ENCODE measurements around the gene DENND1A. TPM values are rescaled to one million over a fixed set of nuclear protein-coding genes. Genes with fewer than 3 reads are reported as not detected.

DENND1A gene
- total and polyA plus RNA-seq, 2 experiments from 2014 or later: 13.1 to 28.7 TPM

DNA sequence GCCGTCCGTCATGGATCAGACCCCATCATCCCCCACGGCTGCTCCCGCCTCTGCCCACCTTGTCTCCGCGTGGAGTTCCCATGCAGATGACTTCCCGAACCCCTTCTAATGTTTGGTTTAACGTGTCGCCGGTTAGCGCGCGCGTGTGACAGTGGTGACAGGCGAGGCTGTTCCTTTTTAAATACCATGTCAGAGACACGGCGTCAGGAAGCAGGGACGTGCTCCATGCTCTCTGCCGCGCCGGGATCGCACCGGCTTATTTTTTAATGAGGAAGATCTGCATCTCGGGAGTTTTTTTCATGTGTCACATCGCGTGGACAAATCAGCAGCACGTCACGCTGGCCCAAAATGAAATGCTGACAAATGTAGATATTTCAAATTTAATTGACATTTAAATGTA, 538.0 kb downstream of the DENND1A start:
- H3K4me1 Mint-ChIP-seq: peaks cover 20% of the 10 kb centered on the region

DNA sequence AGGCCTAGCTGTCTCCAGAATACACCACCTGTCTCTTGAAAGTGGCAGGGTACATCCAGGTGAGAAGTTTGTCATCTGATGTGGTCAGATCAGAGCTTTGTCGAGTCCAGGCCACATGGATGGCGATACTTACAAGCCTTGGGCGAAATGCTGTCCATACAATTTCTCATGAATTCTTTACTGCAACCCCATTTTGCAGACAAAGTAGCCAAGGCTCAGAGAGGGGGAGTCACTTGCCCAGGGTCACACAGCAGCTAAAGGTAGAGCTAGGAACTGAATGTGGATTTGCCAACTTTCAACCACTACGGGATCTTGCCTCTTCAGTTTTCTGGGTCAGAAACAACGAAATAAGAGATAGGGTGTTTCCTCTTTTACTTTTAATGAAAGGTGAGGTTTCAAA, 538.7 kb downstream of the DENND1A start:
- Mint-ChIP-seq H3K27ac (no peak overlapping the region), H3K4me1 (peaks cover 20% of the 10 kb centered on the region), H3K9me3 (peaks cover 3% of the 10 kb centered on the region; the same call in 1 of the 3 replicates), H3K36me3 (ENCODE audit: low read depth) (no peaks in the 10 kb centered on the region), H3K4me3 (no peak overlapping the region), H3K27me3 (ENCODE audit: insufficient read depth, low read depth, poor library complexity) (peaks cover 16% of the 10 kb centered on the region)
- no peaks in the 10 kb centered on the region for H3K36me3 ChIP-seq (ENCODE audit: insufficient read depth)
- TF ChIP-seq, protein P1, sequence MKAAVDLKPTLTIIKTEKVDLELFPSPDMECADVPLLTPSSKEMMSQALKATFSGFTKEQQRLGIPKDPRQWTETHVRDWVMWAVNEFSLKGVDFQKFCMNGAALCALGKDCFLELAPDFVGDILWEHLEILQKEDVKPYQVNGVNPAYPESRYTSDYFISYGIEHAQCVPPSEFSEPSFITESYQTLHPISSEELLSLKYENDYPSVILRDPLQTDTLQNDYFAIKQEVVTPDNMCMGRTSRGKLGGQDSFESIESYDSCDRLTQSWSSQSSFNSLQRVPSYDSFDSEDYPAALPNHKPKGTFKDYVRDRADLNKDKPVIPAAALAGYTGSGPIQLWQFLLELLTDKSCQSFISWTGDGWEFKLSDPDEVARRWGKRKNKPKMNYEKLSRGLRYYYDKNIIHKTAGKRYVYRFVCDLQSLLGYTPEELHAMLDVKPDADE (IDR thresholded peaks at IDR 0.05): no peak
- TF ChIP-seq POLR2AphosphoS5 (IDR thresholded peaks at IDR 0.05; ENCODE audit: low read depth) (no peak), CREB1 (CRISPR knock-in tag; IDR thresholded peaks at IDR 0.05; ENCODE audit: low read depth) (no peak), NANOG (IDR thresholded peaks at IDR 0.05; ENCODE audit: borderline replicate concordance) (no peak), ZNF331 (CRISPR knock-in tag; IDR thresholded peaks at IDR 0.05; ENCODE audit: low read depth) (no peak), STAT1 (IDR thresholded peaks at IDR 0.05; ENCODE audit: unreplicated experiment) (no peak), EZH2 (IDR thresholded peaks at IDR 0.05; ENCODE audit: low read depth, unreplicated experiment) (no peak), EZH2phosphoT487 (IDR thresholded peaks at IDR 0.05; ENCODE audit: unreplicated experiment) (no peak), JUNB (IDR thresholded peaks at IDR 0.05; ENCODE audit: unreplicated experiment) (no peak), ZNF114 (CRISPR knock-in tag; IDR thresholded peaks at IDR 0.05) (no peak)
- TF ChIP-seq, protein P2, sequence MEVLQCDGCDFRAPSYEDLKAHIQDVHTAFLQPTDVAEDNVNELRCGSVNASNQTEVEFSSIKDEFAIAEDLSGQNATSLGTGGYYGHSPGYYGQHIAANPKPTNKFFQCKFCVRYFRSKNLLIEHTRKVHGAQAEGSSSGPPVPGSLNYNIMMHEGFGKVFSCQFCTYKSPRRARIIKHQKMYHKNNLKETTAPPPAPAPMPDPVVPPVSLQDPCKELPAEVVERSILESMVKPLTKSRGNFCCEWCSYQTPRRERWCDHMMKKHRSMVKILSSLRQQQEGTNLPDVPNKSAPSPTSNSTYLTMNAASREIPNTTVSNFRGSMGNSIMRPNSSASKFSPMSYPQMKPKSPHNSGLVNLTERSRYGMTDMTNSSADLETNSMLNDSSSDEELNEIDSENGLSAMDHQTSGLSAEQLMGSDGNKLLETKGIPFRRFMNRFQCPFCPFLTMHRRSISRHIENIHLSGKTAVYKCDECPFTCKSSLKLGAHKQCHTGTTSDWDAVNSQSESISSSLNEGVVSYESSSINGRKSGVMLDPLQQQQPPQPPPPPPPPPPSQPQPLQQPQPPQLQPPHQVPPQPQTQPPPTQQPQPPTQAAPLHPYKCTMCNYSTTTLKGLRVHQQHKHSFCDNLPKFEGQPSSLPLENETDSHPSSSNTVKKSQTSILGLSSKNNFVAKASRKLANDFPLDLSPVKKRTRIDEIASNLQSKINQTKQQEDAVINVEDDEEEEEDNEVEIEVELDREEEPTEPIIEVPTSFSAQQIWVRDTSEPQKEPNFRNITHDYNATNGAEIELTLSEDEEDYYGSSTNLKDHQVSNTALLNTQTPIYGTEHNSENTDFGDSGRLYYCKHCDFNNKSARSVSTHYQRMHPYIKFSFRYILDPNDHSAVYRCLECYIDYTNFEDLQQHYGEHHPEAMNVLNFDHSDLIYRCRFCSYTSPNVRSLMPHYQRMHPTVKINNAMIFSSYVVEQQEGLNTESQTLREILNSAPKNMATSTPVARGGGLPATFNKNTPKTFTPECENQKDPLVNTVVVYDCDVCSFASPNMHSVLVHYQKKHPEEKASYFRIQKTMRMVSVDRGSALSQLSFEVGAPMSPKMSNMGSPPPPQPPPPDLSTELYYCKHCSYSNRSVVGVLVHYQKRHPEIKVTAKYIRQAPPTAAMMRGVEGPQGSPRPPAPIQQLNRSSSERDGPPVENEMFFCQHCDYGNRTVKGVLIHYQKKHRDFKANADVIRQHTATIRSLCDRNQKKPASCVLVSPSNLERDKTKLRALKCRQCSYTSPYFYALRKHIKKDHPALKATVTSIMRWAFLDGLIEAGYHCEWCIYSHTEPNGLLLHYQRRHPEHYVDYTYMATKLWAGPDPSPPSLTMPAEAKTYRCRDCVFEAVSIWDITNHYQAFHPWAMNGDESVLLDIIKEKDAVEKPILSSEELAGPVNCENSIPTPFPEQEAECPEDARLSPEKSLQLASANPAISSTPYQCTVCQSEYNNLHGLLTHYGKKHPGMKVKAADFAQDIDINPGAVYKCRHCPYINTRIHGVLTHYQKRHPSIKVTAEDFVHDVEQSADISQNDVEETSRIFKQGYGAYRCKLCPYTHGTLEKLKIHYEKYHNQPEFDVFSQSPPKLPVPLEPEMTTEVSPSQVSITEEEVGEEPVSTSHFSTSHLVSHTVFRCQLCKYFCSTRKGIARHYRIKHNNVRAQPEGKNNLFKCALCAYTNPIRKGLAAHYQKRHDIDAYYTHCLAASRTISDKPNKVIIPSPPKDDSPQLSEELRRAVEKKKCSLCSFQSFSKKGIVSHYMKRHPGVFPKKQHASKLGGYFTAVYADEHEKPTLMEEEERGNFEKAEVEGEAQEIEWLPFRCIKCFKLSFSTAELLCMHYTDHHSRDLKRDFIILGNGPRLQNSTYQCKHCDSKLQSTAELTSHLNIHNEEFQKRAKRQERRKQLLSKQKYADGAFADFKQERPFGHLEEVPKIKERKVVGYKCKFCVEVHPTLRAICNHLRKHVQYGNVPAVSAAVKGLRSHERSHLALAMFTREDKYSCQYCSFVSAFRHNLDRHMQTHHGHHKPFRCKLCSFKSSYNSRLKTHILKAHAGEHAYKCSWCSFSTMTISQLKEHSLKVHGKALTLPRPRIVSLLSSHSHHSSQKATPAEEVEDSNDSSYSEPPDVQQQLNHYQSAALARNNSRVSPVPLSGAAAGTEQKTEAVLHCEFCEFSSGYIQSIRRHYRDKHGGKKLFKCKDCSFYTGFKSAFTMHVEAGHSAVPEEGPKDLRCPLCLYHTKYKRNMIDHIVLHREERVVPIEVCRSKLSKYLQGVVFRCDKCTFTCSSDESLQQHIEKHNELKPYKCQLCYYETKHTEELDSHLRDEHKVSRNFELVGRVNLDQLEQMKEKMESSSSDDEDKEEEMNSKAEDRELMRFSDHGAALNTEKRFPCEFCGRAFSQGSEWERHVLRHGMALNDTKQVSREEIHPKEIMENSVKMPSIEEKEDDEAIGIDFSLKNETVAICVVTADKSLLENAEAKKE (CRISPR knock-in tag; IDR thresholded peaks at IDR 0.05): no peak
- TF ChIP-seq, protein P3, sequence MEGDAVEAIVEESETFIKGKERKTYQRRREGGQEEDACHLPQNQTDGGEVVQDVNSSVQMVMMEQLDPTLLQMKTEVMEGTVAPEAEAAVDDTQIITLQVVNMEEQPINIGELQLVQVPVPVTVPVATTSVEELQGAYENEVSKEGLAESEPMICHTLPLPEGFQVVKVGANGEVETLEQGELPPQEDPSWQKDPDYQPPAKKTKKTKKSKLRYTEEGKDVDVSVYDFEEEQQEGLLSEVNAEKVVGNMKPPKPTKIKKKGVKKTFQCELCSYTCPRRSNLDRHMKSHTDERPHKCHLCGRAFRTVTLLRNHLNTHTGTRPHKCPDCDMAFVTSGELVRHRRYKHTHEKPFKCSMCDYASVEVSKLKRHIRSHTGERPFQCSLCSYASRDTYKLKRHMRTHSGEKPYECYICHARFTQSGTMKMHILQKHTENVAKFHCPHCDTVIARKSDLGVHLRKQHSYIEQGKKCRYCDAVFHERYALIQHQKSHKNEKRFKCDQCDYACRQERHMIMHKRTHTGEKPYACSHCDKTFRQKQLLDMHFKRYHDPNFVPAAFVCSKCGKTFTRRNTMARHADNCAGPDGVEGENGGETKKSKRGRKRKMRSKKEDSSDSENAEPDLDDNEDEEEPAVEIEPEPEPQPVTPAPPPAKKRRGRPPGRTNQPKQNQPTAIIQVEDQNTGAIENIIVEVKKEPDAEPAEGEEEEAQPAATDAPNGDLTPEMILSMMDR (conservative IDR thresholded peaks at IDR 0.05; ENCODE audit: low read depth in 2 of 2): no peak
- no peaks in the 10 kb centered on the region for H3K9me2 ChIP-seq (ENCODE audit: insufficient read depth)
- H2AFZ ChIP-seq: no peak overlapping the region
- no peaks in the 10 kb centered on the region; the same call in 1 of the 2 replicates for H3K4me1 ChIP-seq (ENCODE audit: insufficient read depth)
- no peak overlapping the region for H3K4me3 ChIP-seq
- no peaks in the 10 kb centered on the region; the same call in none of the 2 replicates for H4K20me1 ChIP-seq (replicated peaks; ENCODE audit: insufficient read depth)
- H3K79me2 ChIP-seq (replicated peaks; ENCODE audit: insufficient read depth): no peaks in the 10 kb centered on the region
- DNase-seq (ENCODE audit: low spot score) (no peak), ATAC-seq (no peak)
- H3K4me2 ChIP-seq: no peak overlapping the region
- H3K27me3 ChIP-seq (ENCODE audit: insufficient read depth): no peaks in the 10 kb centered on the region
- H3F3A ChIP-seq (replicated peaks; ENCODE audit: low read depth): no peaks in the 10 kb centered on the region
- H3K27ac ChIP-seq (ENCODE audit: low read depth): no peak overlapping the region

More for the DNA sequence above, 538.0 kb downstream of the DENND1A start:
- Mint-ChIP-seq H3K4me3 (no peak overlapping the region), H3K27me3 (ENCODE audit: insufficient read depth, low read depth, poor library complexity) (peaks cover 17% of the 10 kb centered on the region), H3K27ac (no peak overlapping the region), H3K36me3 (ENCODE audit: low read depth) (no peaks in the 10 kb centered on the region), H3K9me3 (peaks cover 3% of the 10 kb centered on the region; the same call in 1 of the 3 replicates)
- H3K4me2 ChIP-seq: no peak overlapping the region
- ATAC-seq (no peak), DNase-seq (ENCODE audit: low spot score) (no peak)
- H3K36me3 ChIP-seq (ENCODE audit: insufficient read depth): no peaks in the 10 kb centered on the region
- no peaks in the 10 kb centered on the region for H3K27me3 ChIP-seq (ENCODE audit: insufficient read depth)
- H3K27ac ChIP-seq (ENCODE audit: low read depth): no peak overlapping the region
- no peaks in the 10 kb centered on the region for H3K79me2 ChIP-seq (replicated peaks; ENCODE audit: insufficient read depth)
- H4K20me1 ChIP-seq (replicated peaks; ENCODE audit: insufficient read depth): no peaks in the 10 kb centered on the region; the same call in none of the 2 replicates
- no peak overlapping the region for H3K4me3 ChIP-seq
- no peaks in the 10 kb centered on the region; the same call in 1 of the 2 replicates for H3K4me1 ChIP-seq (ENCODE audit: insufficient read depth)
- no peak overlapping the region for H2AFZ ChIP-seq
- no peak for TF ChIP-seq EZH2phosphoT487 (IDR thresholded peaks at IDR 0.05; ENCODE audit: unreplicated experiment)
- H3K9me2 ChIP-seq (ENCODE audit: insufficient read depth): no peaks in the 10 kb centered on the region
- no peaks in the 10 kb centered on the region for H3F3A ChIP-seq (replicated peaks; ENCODE audit: low read depth)
